Astrocyte of the hippocampus (primary cell): Measurements from ENCODE around the gene CCNL2.
"Not testable (repeated sequence)": the region's sequence is repeated elsewhere in the genome, so short reads cannot be mapped to it uniquely, and the experiment has no call there.

Experiments used
- DNase-seq: peaks from one replicate; pipeline ENCODE4 v3.0.0; 2011; ENCODE audit warnings: low read depth, low spot score

The CCNL2 gene

DNA sequence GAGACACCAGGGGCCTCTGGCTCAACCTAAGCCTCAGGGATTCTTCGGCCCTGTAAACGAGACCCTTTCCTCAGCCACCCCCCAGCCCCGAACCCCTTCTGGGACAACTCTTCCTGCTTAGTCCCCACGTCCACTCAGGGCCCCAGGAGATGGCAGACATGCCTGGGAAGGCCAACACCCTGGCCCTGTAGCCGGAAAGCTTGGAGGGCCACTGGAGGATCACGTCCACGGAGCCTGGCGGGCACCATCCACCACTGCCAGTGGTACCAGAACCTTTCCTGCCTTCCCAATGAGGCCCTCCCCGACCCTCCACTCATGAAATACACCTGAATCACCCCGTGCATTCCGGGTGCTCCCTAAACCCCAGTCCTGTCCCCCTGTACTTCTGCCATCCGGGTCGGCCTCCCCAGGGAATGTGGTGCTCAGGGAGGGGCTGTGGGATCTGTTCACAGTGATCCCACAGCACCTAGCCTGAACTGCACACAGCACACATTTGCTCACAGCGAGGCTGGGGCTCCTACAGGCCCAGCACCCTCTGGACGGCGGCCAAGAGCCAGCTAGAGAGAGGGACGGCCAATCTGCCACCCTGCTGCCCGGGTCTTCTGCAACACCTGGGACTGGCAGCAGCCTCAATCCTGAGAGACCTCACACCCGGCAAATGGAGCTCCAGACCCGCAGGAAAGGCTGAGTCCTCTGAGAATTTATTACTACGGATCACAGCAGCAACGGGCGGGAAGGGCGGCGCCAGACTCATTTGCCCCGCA is 25.9 kb downstream of the CCNL2 start:
- no peak for DNase-seq

DNA sequence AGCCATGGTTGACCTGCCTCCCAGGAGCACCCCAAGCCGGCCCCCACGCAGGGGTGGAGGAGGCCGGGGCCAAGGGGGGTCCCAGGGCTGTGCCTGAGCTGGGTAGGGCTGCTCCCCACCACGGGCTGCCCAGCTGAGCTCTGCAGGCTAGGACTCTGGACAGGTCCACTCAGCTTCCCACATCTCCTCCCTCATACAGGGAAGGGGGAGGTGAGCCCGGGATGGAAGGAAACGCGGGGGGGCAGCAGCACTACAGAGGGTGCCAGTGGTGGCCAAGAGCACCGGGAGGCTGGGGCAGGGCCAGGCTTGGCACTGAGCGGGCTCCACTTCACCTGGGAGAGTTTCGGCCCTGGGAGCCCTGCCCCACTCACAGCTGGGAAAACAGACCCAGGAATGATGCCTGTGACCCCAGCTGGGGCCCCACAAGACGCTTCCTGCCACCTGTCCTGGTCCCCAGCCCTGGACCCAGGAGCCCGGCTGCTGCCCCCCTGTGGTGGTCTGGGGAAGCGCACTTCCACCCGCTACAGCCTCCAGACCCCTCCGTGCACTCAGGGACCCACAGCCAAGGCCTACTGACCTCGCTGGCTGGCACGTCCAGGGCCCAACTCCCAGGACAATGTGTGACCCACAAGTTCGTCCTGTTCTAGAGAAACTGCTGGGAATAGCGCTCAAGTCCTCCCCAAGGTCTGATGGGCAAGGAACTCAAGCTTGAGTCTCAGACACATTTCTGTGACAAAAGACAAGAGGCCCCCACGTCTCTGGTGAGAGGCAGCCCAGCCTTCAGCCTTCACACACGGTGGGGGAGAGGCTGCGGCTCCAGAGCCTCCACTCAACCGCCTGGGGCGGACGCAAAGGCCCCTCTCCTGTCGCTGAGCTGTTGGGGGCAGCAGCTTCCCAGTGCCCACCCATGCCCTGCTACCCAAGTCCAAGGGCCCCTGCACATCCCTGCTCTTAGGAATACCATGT is 27.1 kb downstream of the CCNL2 start:
- DNase-seq = peak; percentile 76

DNA sequence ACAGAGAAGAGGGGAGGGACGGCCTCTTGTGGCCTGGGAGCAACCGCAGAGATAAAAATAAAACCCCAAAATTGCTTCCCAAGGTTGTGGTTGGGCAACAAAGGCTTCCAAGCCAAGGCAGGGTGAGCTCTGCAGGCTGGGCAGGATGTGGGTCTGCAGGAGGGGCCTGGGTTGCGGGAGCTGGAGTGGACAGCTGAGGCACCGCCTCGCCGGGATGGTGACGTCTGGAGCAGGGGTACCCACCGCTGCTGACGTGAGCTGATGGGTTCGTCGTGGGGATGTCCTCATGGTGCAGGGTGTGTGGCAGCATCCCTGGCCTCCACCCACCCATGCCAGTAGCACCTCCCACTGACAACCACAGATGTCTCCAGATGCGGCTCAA is 27.8 kb downstream of the CCNL2 start:
- DNase-seq = no peak

DNA sequence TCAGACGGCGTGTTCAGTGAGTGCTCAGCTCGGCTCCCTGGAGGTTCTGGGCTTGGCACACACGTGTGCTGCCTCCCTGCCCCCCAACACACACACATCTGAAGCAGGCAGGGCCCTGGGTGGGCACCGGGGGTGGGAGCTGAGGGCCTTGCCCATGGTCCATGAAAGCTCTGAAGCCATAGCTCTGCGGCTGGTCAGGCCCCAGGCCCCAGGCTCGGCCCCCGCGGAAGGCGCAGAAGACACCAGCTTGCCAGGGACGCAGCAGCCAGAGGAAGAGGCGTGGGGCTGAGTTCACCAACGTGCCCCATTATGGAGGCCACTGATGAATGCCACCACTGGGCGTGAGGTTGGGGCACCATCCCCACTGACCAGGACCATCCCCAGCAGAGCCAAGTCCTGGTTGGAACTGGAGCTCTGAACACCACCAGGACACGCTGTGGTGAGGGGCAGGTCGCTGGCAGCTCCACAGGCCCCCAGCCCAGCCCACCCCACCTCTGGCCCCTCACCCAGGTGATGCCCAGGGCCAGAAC is 28.3 kb downstream of the CCNL2 start:
- DNase-seq = no peak

DNA sequence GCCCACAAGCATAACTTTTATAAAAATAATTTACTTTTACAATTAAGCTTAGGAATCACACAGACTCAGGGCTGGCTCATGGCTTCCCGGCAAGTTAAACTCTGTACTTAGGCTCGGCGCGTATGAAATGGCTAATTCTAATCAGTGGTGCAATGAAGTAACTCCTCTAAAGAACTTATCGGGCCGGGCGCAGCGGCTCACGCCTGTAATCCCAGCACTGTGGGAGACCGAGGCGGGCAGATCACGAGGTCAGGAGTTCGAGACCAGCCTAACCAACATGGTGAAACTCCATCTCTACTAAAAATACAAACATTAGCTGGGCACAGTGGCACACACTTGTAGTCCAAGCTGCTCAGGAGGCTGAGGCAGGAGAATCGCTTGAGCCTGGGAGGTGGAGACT is 29.0 kb downstream of the CCNL2 start:
- not testable (repeated sequence) for DNase-seq

DNA sequence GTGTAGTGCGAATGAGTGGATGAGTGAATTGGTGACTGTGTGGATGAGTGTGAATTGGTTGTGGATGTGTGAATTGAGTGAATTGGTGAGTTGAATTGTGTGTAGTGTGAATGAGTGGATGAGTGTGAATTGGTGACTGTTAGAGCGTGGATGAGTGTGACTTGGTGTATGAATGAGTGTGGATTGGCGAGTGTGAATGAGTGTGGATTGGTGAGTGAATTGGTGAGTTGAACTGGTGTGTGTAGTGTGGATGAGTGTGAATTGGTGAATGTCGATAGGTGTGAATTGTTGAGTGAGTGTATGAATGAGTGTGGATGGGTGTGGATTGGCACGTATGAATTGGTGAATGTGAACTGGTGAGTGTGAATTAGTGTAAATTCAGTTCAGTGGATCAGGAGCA is 31.8 kb downstream of the CCNL2 start:
- no peak for DNase-seq

DNA sequence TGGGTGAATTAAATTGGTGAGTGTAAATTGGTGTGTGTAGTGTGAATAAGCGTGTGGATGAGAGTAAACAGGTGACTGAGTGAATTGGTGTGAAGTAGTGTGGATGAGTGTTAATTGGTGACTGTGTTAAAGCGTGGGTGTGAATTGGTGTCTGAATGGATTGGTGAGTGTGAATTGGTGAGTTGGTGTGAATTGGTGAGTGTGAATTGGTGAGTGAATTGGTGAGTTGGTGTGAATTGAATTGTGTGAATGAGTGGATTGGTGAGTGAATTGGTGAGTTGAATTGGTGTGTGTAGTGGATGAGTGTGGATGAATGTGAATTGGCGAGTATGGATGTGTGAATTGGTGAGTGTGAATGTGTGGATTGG is 32.5 kb downstream of the CCNL2 start:
- DNase-seq = no peak

DNA sequence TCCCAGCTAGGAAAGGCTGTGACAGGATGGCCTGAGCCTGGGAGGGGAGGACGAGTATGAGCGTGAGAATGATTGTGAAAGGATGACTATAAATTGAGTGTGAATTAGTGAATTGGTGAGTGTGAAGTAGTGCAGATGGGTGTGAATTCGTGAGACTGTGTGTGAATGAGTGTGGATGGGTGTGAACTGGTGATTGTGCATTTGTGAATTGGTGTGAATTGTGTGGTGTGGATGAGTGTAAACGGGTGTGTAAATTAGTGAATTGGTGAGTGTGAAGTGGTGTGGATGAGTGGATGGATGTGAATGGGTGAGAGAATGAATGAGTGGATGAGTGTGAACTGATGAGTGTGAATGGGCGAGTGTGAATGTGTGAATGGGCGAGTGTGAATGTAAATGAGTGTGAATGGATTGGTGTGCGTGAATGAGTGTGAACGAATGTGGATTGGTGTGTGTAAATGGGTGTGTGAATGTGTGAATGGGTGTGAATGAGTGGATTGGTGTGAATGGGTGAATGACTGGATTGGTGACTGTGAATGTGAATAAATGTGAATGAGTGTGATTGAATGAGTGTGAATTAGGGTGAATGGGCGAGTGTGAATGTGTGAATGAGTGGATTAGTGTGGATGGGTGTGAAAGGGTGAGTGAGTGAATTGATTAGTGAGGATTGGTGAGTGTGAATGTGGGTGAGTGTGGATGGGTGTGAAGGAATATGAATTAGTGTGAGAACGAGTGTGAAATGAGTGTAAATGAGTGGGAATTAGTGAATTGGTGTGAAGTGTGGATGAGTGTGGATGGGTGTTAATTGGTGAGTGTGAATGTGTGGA is 33.0 kb downstream of the CCNL2 start:
- no peak for DNase-seq

DNA sequence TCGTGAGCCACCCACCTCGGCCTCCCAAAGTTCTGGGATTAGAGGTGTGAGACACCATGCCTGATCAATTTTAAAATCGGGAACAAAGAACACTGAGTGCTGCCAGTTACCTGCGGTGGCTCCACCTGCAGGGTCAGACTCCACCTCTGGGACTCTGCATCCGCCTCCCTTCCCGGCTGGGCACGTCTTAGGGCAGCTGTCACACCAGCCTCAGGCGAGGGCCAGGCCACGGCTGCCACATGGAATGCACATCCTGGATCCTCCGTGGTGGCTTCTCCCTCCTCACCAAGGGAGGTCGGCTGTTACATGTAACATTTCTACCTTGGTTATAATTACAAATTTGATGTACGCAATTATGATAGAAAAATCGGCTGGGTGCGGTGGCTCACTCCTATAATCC is 34.9 kb downstream of the CCNL2 start:
- no peak for DNase-seq

DNA sequence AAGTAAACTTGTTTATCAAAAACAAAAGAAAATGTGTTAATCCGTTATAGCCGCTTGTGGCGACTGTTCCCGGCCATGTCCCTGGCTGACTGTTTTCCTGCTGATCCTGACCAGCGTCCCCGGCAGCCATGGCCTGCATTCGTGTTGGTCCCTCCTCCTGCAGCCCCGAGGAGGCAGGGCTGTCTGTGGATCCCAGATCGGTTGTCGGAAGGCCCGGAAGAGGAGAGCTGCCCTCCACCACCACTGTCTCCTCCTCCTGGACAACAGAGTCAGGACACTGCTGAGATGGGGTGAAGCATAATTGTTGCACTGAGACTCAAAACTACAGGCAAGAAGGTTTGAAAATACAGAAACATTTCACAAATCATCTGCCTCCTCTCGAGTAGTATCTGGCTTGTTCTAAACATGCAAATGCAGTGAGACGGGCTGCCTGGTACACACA is 37.1 kb downstream of the CCNL2 start:
- DNase-seq = peak; percentile 85

DNA sequence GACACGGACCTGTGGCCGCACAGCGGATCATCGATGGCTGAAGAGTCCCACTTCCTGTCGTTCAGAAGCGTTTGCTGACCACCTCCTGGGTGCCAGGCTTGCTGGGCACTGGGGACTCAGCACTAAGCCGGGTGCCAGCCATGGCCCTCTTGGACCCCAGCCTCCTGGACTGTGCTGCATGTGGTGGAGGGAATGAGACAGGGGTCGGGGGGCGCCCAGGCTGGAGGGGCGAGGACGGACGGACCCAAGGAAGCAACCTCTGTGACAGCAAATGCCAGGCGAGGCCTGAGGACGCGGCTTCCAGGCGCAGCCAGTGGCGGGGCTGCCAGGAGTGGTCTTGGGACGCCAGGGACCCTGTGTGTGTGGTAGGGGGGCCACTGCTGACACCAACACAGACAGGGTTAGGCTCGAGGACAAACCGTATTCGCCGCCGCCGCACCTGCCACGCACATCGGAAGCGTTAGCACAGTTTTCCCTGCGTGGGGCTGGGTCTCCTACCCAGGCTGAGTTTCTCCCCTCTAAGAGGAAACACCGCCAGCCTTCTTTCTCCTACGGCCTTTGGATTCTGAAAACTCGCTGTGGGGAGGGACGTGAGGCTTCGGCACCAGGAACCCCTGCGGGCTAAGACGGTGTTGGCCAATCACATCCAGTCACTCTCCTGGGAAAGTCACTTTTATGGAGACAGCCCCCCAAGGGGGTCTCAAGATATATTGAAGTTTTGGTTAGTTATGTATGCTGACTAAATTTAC is 37.7 kb downstream of the CCNL2 start:
- no peak for DNase-seq

DNA sequence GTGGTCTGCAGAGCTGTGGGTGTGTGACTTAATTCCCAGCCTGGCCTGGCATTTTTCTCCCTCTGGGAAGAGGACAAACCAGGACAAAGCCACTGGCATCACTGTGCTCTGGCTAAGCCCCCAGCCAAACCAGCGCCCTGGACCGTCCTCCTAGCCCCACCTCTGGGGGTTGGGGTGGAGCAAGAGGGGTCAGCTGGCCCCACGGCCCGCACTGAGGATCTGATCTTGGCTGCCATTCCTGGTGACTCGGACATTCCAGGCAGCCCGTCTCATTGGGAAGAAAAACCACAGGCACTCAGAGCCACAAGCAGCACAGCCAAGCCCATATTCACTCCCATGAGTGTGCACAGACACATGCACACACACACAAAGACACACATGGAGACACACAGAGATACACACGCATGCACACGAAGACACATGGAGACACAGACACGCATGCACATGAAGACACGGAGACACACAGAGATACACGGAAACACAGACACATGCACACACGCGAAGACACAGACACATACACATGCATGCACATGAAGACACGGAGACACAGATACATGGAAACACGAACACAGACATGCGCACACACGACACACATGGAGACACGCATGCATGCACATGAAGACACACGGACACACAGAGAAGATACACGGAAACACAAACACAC is 38.5 kb downstream of the CCNL2 start:
- DNase-seq = peak; percentile 98

DNA sequence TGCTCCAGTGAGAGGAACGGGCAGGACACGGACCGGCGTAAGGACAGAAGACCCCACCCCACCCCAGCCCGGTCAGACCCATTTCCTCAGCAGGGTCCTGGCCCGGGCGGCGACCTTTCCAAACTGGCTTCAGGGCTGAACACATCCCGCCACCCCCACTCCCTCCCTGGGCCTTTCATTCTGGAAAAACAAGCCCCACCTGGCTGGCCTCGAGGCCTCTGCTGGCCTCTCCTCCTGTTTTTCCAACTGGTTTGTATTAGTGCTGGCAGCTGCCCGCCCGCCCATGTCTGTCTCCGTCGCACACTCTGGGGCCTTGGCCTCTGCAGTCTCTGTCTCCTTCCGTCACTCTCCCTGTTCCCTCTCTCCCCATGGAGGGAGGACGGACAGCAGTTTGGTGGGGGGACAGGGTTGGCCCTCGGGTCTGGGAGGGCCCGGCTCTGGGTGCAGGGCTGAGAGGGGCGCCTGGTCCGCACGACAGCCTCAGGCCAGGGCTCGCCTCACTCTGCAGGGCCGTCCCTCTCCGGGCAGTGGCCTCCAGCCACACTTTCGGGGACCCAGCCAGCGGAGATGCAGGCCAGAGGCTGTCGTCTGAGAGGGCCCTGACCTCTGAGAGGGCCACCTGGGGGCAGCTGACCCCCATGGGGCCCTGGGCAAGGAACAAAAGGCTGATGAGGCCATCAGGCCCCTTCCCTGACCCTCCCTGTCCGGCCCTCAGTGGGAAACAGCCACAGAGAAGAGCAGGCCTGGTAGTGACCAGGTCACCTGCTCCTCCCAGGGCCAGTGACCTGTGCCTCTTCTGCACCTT is 39.3 kb downstream of the CCNL2 start:
- DNase-seq = peak; percentile 85

DNA sequence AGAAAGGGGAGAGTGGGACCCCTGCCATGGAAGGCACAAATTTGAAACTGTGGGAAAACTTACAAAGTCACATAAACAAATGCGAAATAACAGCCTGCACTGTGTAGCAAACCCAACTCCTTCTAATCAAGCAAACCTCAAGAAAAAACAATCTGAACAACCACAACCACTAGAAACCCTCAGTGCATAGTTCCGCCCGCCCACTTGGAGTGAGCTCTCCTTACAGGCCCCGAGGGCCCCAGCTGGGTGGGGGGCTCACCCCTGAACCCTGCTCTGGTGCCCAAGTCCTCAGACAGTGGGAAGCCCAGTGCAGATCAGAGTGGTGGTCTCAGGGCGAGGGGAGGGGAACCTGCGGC is 39.8 kb downstream of the CCNL2 start:
- peak; percentile 87 for DNase-seq

DNA sequence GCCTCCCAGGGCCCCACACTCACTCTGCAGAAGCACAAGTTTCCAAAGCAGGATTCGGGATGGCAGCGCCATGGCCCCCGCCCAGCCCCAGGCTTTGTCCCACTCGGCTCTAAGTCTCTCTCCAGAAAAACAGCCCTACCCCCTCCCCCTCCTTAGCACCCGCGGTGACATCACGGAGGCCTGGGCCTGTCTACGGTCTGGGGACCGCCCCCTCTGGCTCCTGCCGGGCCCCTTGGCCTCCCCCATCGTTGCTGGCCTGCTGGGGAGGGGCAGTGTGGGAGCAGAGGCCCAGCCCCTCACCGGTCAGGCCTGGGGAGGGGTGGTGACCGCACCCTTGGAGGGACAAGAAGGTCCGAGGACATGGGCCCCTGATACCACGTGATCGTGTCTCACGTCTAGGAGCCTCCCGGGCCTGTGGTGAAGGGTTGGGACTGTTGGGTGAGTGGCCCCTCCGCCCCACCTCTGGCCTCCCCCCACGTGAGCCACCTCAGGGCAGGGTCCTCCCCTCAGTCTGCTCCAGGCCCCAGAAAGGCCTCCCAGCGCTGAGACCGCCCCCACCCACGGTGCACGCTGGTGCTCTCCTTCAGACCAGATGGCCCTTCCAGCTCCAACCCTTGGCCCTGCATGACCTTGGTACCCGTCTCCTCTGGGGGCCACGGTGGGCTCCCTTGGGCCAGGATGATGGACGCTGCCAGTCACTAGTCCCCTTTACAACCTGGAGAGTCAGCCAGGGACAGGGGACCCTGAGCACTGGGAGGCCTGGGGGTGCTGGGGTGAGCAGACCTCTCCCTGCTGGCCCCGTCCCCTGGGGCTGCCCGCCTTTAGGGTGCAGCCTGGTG is 40.5 kb downstream of the CCNL2 start, which contains the start of gene MXRA8:
TSS of gene MXRA8 (minus strand) at position 123 of the 839 bp plus-strand sequence. CDS start at position 72, 51 bp downstream.
- peak; percentile 95 for DNase-seq

DNA sequence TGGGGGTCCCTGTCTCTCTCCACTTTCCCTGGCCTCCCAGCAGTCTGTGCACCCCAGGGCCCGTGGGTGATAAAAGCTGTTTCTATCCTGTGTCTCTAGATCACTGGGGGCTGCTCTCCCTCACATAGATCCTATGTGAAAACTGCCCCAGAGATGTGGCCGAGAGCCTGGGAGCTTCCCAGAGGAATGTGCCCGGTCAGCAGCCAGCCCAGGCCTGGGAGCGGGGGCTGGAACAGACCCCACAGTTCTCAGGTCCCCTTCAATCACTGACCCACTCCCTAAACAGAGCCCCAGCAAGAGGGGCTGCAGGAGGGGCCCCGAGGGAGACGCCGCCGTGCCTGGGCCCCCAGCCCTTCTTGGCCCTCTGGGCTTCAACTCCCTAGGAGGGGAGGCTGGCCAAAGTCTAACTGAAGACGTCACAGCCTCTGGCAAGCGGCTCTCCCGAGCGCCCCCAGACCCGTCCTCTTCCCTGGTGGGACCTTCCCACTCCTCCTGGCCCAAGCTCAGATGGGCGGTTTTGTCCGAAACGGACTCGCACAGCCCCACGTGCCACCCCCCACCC is 41.2 kb downstream of the CCNL2 start:
- peak; percentile 65 for DNase-seq

DNA sequence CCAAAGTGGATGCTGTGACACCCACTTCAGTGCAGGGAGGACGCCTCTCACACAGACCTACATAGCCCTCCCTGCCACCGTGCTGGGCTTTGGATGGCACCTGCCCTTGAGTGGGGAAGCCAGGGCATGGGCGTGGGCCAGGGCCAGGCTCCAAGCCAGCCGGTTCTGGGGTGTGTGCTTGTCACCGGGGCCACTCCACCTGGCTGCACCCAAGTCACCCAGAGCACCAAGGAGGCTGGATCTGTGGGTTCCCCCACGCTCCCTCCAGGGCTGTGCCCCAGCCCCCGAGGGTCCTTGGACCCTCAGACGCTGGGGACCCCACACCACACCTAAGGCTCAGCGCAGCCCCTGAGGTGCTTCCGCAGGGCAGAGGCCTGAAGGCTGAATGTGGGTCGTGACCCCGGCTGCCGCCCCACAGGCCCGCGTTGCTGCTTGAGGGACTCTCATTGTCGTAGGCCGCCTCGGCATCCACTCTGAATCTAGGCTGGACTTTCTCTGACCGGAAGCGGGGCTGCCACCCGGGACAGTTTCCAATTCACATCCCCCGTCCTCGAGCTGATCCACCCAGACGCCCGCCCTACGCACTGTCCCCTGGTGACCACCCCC is 42.2 kb downstream of the CCNL2 start:
- DNase-seq = peak; percentile 52
